ENCODE measurements around the gene FOSL1.

GRCh38 chr11:65852508-65853245, 47.5 kb downstream of the FOSL1 start:
- TF ChIP-seq CTCF (IDR thresholded peaks at IDR 0.05) (no peak), JUN (CRISPR knock-in tag; IDR thresholded peaks at IDR 0.05) (no peak), AFF4 (CRISPR knock-in tag; IDR thresholded peaks at IDR 0.05; ENCODE audit: borderline replicate concordance) (no peak), ZNF317 (CRISPR knock-in tag; IDR thresholded peaks at IDR 0.05; ENCODE audit: borderline replicate concordance, low read depth) (no peak), CDX4 (CRISPR knock-in tag; IDR thresholded peaks at IDR 0.05; ENCODE audit: borderline replicate concordance) (no peak), CREB1 (CRISPR knock-in tag; IDR thresholded peaks at IDR 0.05) (no peak)
